Urinary bladder (tissue), 4 donors: ENCODE measurements around the gene MYLIP. TPM values are rescaled to one million over a fixed set of nuclear protein-coding genes. Genes with fewer than 3 reads are reported as not detected.

Experiments
- DNase-seq: peaks from one replicate; pipeline ENCODE4 v3.0.0-alpha.2; 2015; ENCODE audit errors: extremely low spot score
- H3K27ac ChIP-seq: one replicate; pipeline ENCODE4 v1.5.1; 2013; ENCODE audit warnings: low read depth, mild to moderate bottlenecking, moderate library complexity
- H3K36me3 ChIP-seq: one replicate; pipeline ENCODE4 v1.6.1; 2013; ENCODE audit warnings: mild to moderate bottlenecking, moderate library complexity; ENCODE audit not compliant: insufficient read depth
- H3K4me1 ChIP-seq: one replicate; pipeline ENCODE4 v1.6.1; 2013; ENCODE audit warnings: mild to moderate bottlenecking, moderate library complexity; ENCODE audit not compliant: insufficient read depth
- H3K4me3 ChIP-seq: one replicate; pipeline ENCODE4 v1.5.1; 2013; ENCODE audit warnings: low read depth, low read length
- WGBS: extraction: QIAGEN DNeasy Blood & Tissue Kit; methylation state at CpG from one replicate; pipeline ENCODE4 v1.1.7; 2013; 5-methylcytosine and 5-hydroxymethylcytosine counted together
- polyA plus RNA-seq: library from polyadenylated mRNA; stranded (reverse); fragments of 200-250 nt; gene quantifications from one replicate; pipeline ENCODE4 v1.2.3, GENCODE V29; 2013
- total RNA-seq: library from RNA; depleted of rRNA; stranded (reverse); fragments of >200 nt; gene quantifications from one replicate; pipeline ENCODE4 v1.2.3, GENCODE V29; 2014
- donor health status: healthy with polysubstance abuse.
- donor health status: healthy.

The MYLIP gene
- 53.8 TPM for total RNA-seq
- polyA plus RNA-seq, result 40.6 TPM

DNA sequence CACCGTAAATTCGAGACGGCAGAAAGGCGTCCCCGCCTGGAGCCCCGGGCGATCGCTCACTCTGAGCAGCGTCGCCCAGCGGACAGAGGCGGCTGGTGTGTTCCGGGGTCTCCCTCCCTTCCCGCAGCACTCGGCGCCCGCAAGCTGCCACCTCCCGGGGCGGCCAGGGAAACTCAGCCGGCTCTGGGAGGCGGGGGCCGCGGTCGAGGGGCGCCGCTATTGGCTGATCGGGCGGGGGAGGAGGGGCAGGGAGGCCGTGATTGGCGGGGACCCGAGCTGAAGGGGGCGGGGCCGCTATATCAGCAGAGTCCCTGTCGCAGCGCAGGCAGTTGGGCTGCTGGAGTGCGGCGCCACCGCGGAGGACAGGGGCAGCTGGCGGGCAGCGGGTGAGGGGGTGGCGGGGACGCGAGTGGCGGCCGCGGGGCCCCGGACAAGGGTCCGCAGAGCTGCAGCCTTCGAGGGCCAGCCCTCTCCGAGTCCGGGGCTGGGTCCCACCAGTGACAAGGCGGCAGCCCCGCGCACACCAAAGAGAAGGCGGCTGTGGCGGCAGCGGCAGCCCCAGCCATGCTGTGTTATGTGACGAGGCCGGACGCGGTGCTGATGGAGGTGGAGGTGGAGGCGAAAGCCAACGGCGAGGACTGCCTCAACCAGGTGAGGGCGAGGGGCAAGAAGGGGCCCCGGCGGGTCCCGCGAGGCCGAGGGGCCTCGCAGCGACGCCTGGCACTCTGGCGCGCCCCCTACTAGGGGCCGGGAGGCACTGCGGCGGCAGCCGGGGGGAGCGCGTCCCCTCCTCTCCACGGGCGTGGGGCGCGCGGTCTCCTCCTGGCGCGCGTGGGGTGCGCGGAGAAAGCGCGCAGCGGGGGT lies at the start of gene MYLIP:
Gene MYLIP, plus strand, starts transcription at position 328 of the 864 bp plus-strand sequence. Its CDS starts 237 bp downstream, at position 565.
- no peaks in the 10 kb centered on the region for H3K4me1 ChIP-seq
- WGBS, result under 1% methylated on average over 95 of the region's 95 CpGs
- peak within 1 kb of the TSS; percentile 99 for H3K27ac ChIP-seq

DNA sequence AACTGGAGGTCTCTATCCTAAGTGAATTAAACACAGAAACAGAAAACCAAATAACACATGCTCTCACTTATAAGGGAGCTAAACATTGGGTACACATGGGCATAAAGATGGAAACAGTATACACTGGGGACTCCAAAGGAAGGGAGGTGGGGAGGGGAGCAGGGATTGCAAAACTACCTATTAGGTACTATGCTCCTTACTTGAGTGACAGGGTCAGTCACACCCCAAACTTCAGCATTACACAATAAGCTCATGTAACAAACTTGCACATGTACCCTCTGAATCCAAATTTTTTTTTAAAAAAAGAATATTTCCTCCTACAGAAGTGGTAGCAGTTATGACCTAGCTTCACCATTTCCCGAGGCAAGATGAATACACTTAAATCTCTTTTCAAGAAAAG lies 49.5 kb upstream of the MYLIP start:
- Histone ChIP-seq H3K27ac (no peak overlapping the region), H3K4me1 (no peaks in the 10 kb centered on the region), H3K4me3 (no peak overlapping the region), H3K36me3 (no peaks in the 10 kb centered on the region)
- 0% methylated on average over 1 of the region's 1 CpG for WGBS
- no peak for DNase-seq

More for the DNA sequence above, at the start of gene MYLIP:
- Histone ChIP-seq H3K4me3 (peak within 1 kb of the TSS; percentile 94), H3K36me3 (no peaks in the 10 kb centered on the region)
- DNase-seq, result peak; percentile 87

DNA sequence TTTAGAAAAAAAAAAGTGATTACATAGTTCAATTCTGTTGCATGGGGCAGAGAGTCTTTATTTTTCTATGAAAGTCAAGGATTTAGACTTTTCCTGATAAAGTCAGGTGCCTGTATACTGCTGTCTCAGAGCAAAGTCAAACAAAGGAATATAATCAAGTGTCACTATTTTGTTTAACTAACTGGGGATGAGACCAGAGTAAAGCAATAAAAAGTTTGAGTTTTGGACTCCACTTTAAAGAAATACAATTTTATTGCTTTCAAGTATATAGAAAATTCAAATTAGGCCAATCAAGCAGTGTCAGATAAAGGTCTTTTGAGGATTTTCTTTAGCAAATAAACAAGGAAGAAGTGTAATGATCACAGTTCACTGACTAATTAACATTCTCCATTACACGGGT lies 48.7 kb upstream of the MYLIP start:
- H3K36me3 ChIP-seq, result no peaks in the 10 kb centered on the region
- no peaks in the 10 kb centered on the region for H3K4me1 ChIP-seq
- no peak overlapping the region for H3K4me3 ChIP-seq
- WGBS, result 20% methylated on average over 1 of the region's 1 CpG
- H3K27ac ChIP-seq, result no peak overlapping the region
- DNase-seq, result no peak

GRCh38 chr6:16081326-16081725 lies 47.6 kb upstream of the MYLIP start:
- WGBS, result 98% methylated on average over 4 of the region's 4 CpGs
- Histone ChIP-seq H3K36me3 (no peaks in the 10 kb centered on the region), H3K27ac (no peak overlapping the region), H3K4me1 (no peaks in the 10 kb centered on the region), H3K4me3 (no peak overlapping the region)
- no peak for DNase-seq

- no peak overlapping the region for H3K4me3 ChIP-seq
- DNase-seq, result no peak
- H3K4me1 ChIP-seq, result no peaks in the 10 kb centered on the region
- WGBS, result 80% methylated on average over 1 of the region's 1 CpG
- H3K36me3 ChIP-seq, result no peaks in the 10 kb centered on the region
- H3K27ac ChIP-seq, result no peak overlapping the region
Observed at GRCh38 chr6:16082361-16082760, 46.5 kb upstream of the MYLIP start.

DNA sequence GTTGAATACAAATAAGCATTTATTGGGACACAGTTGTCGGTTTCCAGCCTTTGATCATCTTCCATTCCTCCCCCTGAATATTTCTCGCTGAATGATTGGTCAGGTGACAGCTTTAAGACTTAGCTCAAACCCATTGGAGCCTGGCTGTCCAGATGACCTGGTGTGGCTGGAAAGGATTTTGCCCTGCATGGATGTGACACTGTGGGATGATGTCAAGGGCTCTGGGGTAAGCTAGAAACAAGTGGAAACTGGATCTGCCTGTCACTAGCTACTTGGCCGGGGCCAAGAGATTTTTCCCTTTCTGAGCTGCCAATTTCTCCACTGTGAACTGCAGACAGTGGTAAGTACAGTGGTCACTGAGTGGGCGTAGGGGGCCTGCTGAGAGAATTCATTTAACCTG lies 41.9 kb upstream of the MYLIP start:
- no peak for DNase-seq
- no peaks in the 10 kb centered on the region for H3K36me3 ChIP-seq
- WGBS, result 69% methylated on average over 4 of the region's 4 CpGs
- H3K4me3 ChIP-seq, result no peak overlapping the region
- H3K4me1 ChIP-seq, result no peaks in the 10 kb centered on the region
- no peak overlapping the region for H3K27ac ChIP-seq

GRCh38 chr6:16087386-16087785 lies 41.5 kb upstream of the MYLIP start:
- Histone ChIP-seq H3K27ac (no peak overlapping the region), H3K36me3 (no peaks in the 10 kb centered on the region), H3K4me1 (no peaks in the 10 kb centered on the region), H3K4me3 (no peak overlapping the region)
- WGBS, result 99% methylated on average over 3 of the region's 3 CpGs
- no peak for DNase-seq

DNA sequence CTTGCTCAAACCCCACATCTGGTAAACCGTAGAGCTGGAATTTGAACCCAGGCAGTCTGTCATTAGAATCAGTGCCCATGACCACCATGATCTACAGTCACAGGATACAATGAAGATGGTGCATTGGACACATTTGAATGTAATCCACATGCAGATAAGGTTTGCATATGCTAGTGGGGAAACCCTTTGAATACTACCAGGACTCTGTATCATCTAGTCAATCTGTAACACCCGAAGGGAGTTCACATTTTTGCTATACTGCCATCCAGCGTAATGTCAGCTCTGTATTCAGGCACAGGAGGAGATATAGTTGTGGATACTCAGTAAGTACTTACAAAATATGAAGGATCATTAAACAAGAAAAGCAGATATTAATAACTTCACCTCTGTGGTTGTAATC lies 40.5 kb upstream of the MYLIP start:
- no peak for DNase-seq
- Histone ChIP-seq H3K4me1 (no peaks in the 10 kb centered on the region), H3K27ac (no peak overlapping the region), H3K4me3 (no peak overlapping the region), H3K36me3 (no peaks in the 10 kb centered on the region)
- WGBS, result 94% methylated on average over 3 of the region's 3 CpGs

DNA sequence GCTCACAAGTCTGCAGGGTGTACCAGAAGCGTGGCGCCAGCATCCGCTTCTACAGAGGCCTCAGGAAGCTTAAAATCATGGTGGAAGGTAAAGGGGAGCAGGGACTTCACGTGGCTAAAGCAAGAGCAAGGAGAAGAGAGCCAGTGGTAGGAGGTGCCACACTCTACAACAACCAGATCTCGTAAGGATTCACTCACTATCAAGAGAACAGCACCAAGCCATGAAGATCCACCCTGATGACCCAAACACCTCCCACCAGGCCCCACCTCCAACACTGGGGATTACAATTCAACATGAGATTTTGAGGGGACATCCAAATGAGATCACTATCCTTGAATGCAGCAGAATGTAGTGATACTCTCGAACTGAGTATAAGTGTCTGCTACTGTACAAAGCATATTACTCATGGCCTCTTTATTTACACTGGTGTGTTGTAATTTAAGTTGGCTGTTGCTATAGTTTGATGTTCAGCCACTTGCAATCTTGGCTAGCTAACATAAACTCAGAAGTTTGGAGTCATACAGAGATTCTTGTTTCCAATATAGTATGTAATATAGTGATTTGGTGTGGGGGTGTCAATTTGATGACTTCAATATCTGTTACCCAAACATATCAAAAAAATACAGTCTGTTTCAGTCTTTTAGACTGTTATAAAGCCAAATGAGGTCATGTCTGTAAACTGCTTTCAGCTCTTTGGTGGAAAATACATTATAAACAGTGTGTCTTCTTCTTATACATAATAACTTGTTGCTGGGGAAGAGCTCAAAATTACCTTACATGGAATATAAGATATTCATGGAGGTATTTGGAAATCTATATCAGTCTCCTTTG lies 39.4 kb upstream of the MYLIP start:
- H3K36me3 ChIP-seq, result no peaks in the 10 kb centered on the region
- 65% methylated on average over 6 of the region's 6 CpGs for WGBS
- no peak overlapping the region for H3K27ac ChIP-seq
- no peak for DNase-seq
- H3K4me3 ChIP-seq, result no peak overlapping the region
- H3K4me1 ChIP-seq, result no peaks in the 10 kb centered on the region

- Histone ChIP-seq H3K27ac (no peak overlapping the region), H3K4me1 (no peaks in the 10 kb centered on the region), H3K36me3 (no peaks in the 10 kb centered on the region), H3K4me3 (no peak overlapping the region)
- WGBS, result 98% methylated on average over 1 of the region's 1 CpG
- no peak for DNase-seq
Observed at GRCh38 chr6:16090452-16090851, 38.4 kb upstream of the MYLIP start.

GRCh38 chr6:16090920-16091319 lies 38.0 kb upstream of the MYLIP start:
- Histone ChIP-seq H3K4me1 (no peaks in the 10 kb centered on the region), H3K36me3 (no peaks in the 10 kb centered on the region), H3K4me3 (no peak overlapping the region), H3K27ac (no peak overlapping the region)
- DNase-seq, result no peak
- 86% methylated on average over 1 of the region's 1 CpG for WGBS

- 83% methylated on average over 4 of the region's 4 CpGs for WGBS
- DNase-seq, result no peak
- Histone ChIP-seq H3K36me3 (no peaks in the 10 kb centered on the region), H3K27ac (no peak overlapping the region), H3K4me3 (no peak overlapping the region), H3K4me1 (no peaks in the 10 kb centered on the region)
Observed at GRCh38 chr6:16092140-16092539, 36.7 kb upstream of the MYLIP start.

- no peaks in the 10 kb centered on the region for H3K36me3 ChIP-seq
- DNase-seq, result no peak
- no peaks in the 10 kb centered on the region for H3K4me1 ChIP-seq
- H3K4me3 ChIP-seq, result no peak overlapping the region
- no peak overlapping the region for H3K27ac ChIP-seq
- 78% methylated on average over 5 of the region's 5 CpGs for WGBS
Observed at GRCh38 chr6:16092990-16093389, 35.9 kb upstream of the MYLIP start.

GRCh38 chr6:16095180-16095579 lies 33.7 kb upstream of the MYLIP start:
- H3K36me3 ChIP-seq, result no peaks in the 10 kb centered on the region
- no peak for DNase-seq
- 49% methylated on average over 6 of the region's 6 CpGs for WGBS

More at GRCh38 chr6:16095180-16095579, 33.7 kb upstream of the MYLIP start:
- Histone ChIP-seq H3K27ac (no peak overlapping the region), H3K4me3 (no peak overlapping the region), H3K4me1 (no peaks in the 10 kb centered on the region)
